DOHH2 (cell line): ENCODE measurements around the gene PI16.

Experiments
- H3F3A ChIP-seq: fragments of 200-600 bp; sonication (generic), shearing (Covaris generic); 2 replicates; pipeline ENCODE4 v1.6.0; 2016; ENCODE audit warnings: antibody characterized with exemption, mild to moderate bottlenecking; ENCODE audit not compliant: control insufficient read depth, insufficient read depth
- H3K27ac ChIP-seq: fragments of 200-600 bp; sonication (generic); 2 replicates; pipeline ENCODE4 v1.5.1; 2014; ENCODE audit warnings: low read depth, mild to moderate bottlenecking, low read length, moderate library complexity
- H3K27me3 ChIP-seq: fragments of 200-600 bp; sonication (generic); 2 replicates; pipeline ENCODE4 v1.6.1; 2014; ENCODE audit warnings: mild to moderate bottlenecking, low read length, mixed read lengths; ENCODE audit not compliant: control insufficient read depth
- H3K36me3 ChIP-seq: fragments of 200-600 bp; sonication (generic); 2 replicates; pipeline ENCODE4 v1.6.1; 2014; ENCODE audit warnings: mild to moderate bottlenecking, low read length, moderate library complexity, mixed read lengths; ENCODE audit not compliant: control insufficient read depth
- H3K4me1 ChIP-seq: fragments of 200-600 bp; sonication (generic); 2 replicates; pipeline ENCODE4 v1.6.1; 2014; ENCODE audit warnings: mild to moderate bottlenecking, low read length, mixed read lengths; ENCODE audit not compliant: control insufficient read depth
- H3K4me2 ChIP-seq: fragments of 200-600 bp; sonication (generic); 2 replicates; pipeline ENCODE4 v1.6.0; 2014; ENCODE audit warnings: mild to moderate bottlenecking, low read length, moderate library complexity
- H3K4me3 ChIP-seq: fragments of 200-600 bp; sonication (generic); 2 replicates; pipeline ENCODE4 v1.5.1; 2014; ENCODE audit warnings: mild to moderate bottlenecking, low read length, mixed read lengths
- H3K79me2 ChIP-seq: fragments of 200-600 bp; sonication (generic); 2 replicates; pipeline ENCODE4 v1.6.1; 2014; ENCODE audit warnings: mild to moderate bottlenecking, low read length, mixed read lengths; ENCODE audit not compliant: control insufficient read depth
- H3K9me2 ChIP-seq: fragments of 200-600 bp; sonication (generic); replicated peaks from 2 replicates; pipeline ENCODE4 v1.6.1; 2014; ENCODE audit warnings: mild to moderate bottlenecking, low read length, mixed read lengths; ENCODE audit not compliant: control insufficient read depth
- H3K9me3 ChIP-seq: fragments of 200-600 bp; sonication (generic); 2 replicates; pipeline ENCODE4 v1.6.1; 2014; ENCODE audit warnings: antibody characterized with exemption, low read length, mixed read lengths; ENCODE audit not compliant: control insufficient read depth, insufficient read depth
- H4K20me1 ChIP-seq: fragments of 200-600 bp; sonication (generic); 2 replicates; pipeline ENCODE4 v1.6.0; 2014; ENCODE audit warnings: low read depth, mild to moderate bottlenecking, antibody characterized with exemption, low read length, moderate library complexity; ENCODE audit not compliant: control insufficient read depth, insufficient read depth
- EZH2phosphoT487 ChIP-seq: fragments of 200-600 bp; sonication (generic); IDR thresholded peaks from 2 replicates; pipeline ENCODE4 v1.6.1; 2017; ENCODE audit warnings: borderline replicate concordance, mild to moderate bottlenecking, antibody characterized with exemption, low read length, moderate library complexity, mixed read lengths
- TF ChIP-seq, protein P1 (sequence below): fragments of 200-600 bp; sonication (generic); IDR thresholded peaks from one replicate; pipeline ENCODE4 v1.5.1; 2014; ENCODE audit warnings: antibody characterized with exemption, mild to moderate bottlenecking, low read depth, low read length; ENCODE audit not compliant: poor library complexity, severe bottlenecking

PI16 gene

GRCh38 chr6:36976931-36977330 lies 22.4 kb downstream of the PI16 start:
- H3K4me2 ChIP-seq, result no peak overlapping the region
- TF ChIP-seq, protein P1, sequence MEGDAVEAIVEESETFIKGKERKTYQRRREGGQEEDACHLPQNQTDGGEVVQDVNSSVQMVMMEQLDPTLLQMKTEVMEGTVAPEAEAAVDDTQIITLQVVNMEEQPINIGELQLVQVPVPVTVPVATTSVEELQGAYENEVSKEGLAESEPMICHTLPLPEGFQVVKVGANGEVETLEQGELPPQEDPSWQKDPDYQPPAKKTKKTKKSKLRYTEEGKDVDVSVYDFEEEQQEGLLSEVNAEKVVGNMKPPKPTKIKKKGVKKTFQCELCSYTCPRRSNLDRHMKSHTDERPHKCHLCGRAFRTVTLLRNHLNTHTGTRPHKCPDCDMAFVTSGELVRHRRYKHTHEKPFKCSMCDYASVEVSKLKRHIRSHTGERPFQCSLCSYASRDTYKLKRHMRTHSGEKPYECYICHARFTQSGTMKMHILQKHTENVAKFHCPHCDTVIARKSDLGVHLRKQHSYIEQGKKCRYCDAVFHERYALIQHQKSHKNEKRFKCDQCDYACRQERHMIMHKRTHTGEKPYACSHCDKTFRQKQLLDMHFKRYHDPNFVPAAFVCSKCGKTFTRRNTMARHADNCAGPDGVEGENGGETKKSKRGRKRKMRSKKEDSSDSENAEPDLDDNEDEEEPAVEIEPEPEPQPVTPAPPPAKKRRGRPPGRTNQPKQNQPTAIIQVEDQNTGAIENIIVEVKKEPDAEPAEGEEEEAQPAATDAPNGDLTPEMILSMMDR, result no peak
- TF ChIP-seq EZH2phosphoT487, result no peak
- no peak overlapping the region for H3K4me3 ChIP-seq
- peaks cover 11% of the 10 kb centered on the region for H4K20me1 ChIP-seq
- peaks cover 31% of the 10 kb centered on the region for H3K79me2 ChIP-seq
- peaks cover 91% of the 10 kb centered on the region for H3K36me3 ChIP-seq
- H3K27ac ChIP-seq, result no peak overlapping the region
- no peaks in the 10 kb centered on the region for H3K9me3 ChIP-seq
- H3K9me2 ChIP-seq, result no peaks in the 10 kb centered on the region
- H3K4me1 ChIP-seq, result no peaks in the 10 kb centered on the region
- no peaks in the 10 kb centered on the region for H3K27me3 ChIP-seq
- 0 out of 2 replicates have a peak, but pooled peaks cover 3% of the 10 kb centered on the region for H3F3A ChIP-seq

DNA sequence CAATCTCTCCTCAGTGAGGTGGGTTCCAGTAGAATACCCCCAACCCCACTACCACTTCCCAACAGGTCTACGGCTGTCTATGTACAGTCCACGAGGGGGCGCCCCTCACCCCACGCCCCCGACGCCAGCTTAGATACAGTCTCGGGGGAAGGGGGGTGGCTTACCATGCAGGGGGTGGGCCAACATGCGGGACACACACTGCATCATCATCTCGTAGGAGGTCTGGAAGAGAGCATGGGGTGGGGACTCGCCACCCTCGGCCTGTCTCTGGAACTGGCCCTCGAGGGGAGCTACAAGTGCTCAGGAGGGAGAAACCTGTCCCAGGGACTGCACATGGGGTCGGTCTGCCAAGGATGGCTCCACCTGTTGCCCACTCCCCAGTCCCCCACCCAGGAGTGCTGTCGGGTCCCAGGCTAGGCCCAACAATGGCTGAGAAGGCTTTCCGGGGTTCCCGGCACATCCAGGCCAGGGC lies 23.0 kb downstream of the PI16 start:
- Histone ChIP-seq H3K27ac (no peak overlapping the region), H4K20me1 (peaks cover 11% of the 10 kb centered on the region), H3K9me2 (no peaks in the 10 kb centered on the region), H3F3A (0 out of 2 replicates have a peak, but pooled peaks cover 3% of the 10 kb centered on the region), H3K36me3 (peaks cover 86% of the 10 kb centered on the region), H3K4me1 (no peaks in the 10 kb centered on the region), H3K4me2 (no peak overlapping the region), H3K79me2 (peaks cover 36% of the 10 kb centered on the region), H3K9me3 (no peaks in the 10 kb centered on the region), H3K4me3 (no peak overlapping the region), H3K27me3 (no peaks in the 10 kb centered on the region)
- TF ChIP-seq, protein P1, result peak; percentile 97
- TF ChIP-seq EZH2phosphoT487, result no peak

DNA sequence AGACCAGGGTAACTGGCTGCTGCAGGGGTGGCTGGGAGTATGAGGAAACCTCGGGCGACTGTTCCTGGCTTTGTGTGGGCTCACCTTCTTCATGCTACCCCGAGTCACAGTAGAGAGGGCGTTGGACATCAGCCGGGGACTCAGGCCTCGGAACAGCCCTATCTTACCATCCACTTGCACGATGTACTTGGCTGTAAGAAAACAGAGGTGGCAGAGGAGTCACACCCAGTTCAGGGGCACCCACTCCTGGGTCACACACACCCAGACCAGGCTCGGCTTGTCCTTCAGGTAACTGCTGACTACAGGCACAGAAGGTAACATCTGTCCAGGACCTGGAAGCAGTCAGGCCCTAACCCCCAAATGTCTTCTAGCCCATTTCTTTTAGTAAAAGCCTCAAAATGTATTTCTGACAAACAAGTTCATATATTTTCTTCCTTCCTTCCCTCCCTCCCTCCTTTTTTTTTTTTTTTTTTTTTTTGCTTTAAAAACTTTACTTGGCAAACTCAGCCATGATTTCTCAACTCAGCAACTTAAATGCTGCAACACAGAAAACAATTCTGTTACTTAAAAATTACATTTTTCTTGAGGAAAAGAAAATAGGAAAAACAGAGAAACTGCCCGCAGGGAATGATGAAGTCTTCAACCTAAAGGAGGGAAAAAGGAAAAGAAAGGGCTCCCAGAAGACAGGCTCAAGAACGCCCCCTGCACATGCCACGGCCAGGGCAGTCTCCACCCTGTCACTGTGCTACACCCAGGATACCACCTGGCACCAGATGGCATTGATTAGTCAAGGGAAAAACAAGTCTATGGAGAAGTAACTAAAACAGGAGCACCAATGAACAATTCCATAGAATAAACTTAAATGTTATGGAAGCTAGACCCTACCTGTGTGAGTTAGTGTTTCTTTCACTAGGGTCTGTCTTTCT lies 24.1 kb downstream of the PI16 start:
- Histone ChIP-seq H3K27me3 (no peaks in the 10 kb centered on the region), H3F3A (0 out of 2 replicates have a peak, but pooled peaks cover 3% of the 10 kb centered on the region), H3K79me2 (peaks cover 48% of the 10 kb centered on the region), H3K4me2 (no peak overlapping the region), H3K4me1 (peaks cover 7% of the 10 kb centered on the region), H3K9me2 (no peaks in the 10 kb centered on the region), H3K9me3 (no peaks in the 10 kb centered on the region), H3K4me3 (no peak overlapping the region), H3K36me3 (peaks cover 84% of the 10 kb centered on the region), H4K20me1 (peaks cover 11% of the 10 kb centered on the region), H3K27ac (no peak overlapping the region)
- TF ChIP-seq EZH2phosphoT487, result no peak
- TF ChIP-seq, protein P1, result no peak
